HepG2 (cell line): ENCODE measurements around the gene GPBAR1. TPM values are rescaled to one million over a fixed set of nuclear protein-coding genes. Genes with fewer than 3 reads are reported as not detected.

ENCODE experiments used
- HIVEP1 ChIP-seq: sonication (generic); formaldehyde crosslinking; IDR thresholded peaks from 2 replicates; pipeline ENCODE4 v1.4.0; 2020; ENCODE audit warnings: mild to moderate bottlenecking, missing genetic modification reagents
- KAT2B ChIP-seq: fragments of 150-350 bp; IDR thresholded peaks from 2 replicates; pipeline ENCODE4 v1.6.1; 2014; ENCODE audit warnings: low read depth, low read length, borderline replicate concordance
- KDM4B ChIP-seq: sonication (generic); formaldehyde crosslinking; IDR thresholded peaks from 2 replicates; pipeline ENCODE4 v1.4.0; 2020; ENCODE audit warnings: missing genetic modification reagents
- MAZ ChIP-seq, 2 experiments: sonication (generic) in 1 of 2; formaldehyde crosslinking in 1 of 2; IDR thresholded peaks; 2 replicates each; pipeline versions ENCODE4 v1.5.0 to v1.6.1; 2012 to 2020; ENCODE audit warnings: low read depth in 2 of 2, mild to moderate bottlenecking in 2 of 2, borderline replicate concordance in 1 of 2, improper control_type of control experiment in 1 of 2, low read length in 1 of 2, missing genetic modification reagents in 1 of 2, moderate library complexity in 1 of 2
- RELA ChIP-seq: sonication (generic); formaldehyde crosslinking; IDR thresholded peaks from 2 replicates; pipeline ENCODE4 v1.4.0; 2020; ENCODE audit warnings: missing genetic modification reagents
- SIN3A ChIP-seq: IDR thresholded peaks from 2 replicates; pipeline ENCODE4 v1.6.1; 2011; ENCODE audit warnings: low read depth, mild to moderate bottlenecking, control low read depth, low read length, borderline replicate concordance
- SP5 ChIP-seq: IDR thresholded peaks from 2 replicates; pipeline ENCODE4 v1.6.1; 2016; ENCODE audit warnings: low read depth, borderline replicate concordance
- TBP ChIP-seq: sonication (generic); formaldehyde crosslinking; IDR thresholded peaks from 2 replicates; pipeline ENCODE4 v1.5.0; 2020; ENCODE audit warnings: missing genetic modification reagents
- TRIM24 ChIP-seq: sonication (generic); formaldehyde crosslinking; IDR thresholded peaks from 2 replicates; pipeline ENCODE4 v1.8.0; 2022; ENCODE audit warnings: mild to moderate bottlenecking, missing genetic modification reagents
- WIZ ChIP-seq: sonication (generic); formaldehyde crosslinking; IDR thresholded peaks from 2 replicates; pipeline ENCODE4 v1.5.1; 2020; ENCODE audit warnings: mild to moderate bottlenecking, missing genetic modification reagents
- ZNF136 ChIP-seq: sonication (generic); formaldehyde crosslinking; IDR thresholded peaks from 2 replicates; pipeline ENCODE4 v1.8.1; 2022; ENCODE audit warnings: low read depth, mild to moderate bottlenecking, moderate library complexity, missing genetic modification reagents
- ZNF329 ChIP-seq: sonication (generic); formaldehyde crosslinking; IDR thresholded peaks from 2 replicates; pipeline ENCODE4 v1.9.0; 2021; ENCODE audit warnings: low read depth, mild to moderate bottlenecking, missing genetic modification reagents
- ZNF451 ChIP-seq: sonication (generic); formaldehyde crosslinking; IDR thresholded peaks from 2 replicates; pipeline ENCODE4 v1.5.0; 2020; ENCODE audit warnings: mild to moderate bottlenecking, missing genetic modification reagents
- ZNF674 ChIP-seq: sonication (generic); formaldehyde crosslinking; IDR thresholded peaks from 2 replicates; pipeline ENCODE4 v1.5.0; 2020; ENCODE audit warnings: low read depth, mild to moderate bottlenecking, missing genetic modification reagents
- ZNF768 ChIP-seq: sonication (generic); formaldehyde crosslinking; IDR thresholded peaks from 2 replicates; pipeline ENCODE4 v1.4.0; 2020; ENCODE audit warnings: missing genetic modification reagents
- ZNF788 ChIP-seq: sonication (generic); formaldehyde crosslinking; IDR thresholded peaks from 2 replicates; pipeline ENCODE4 v1.5.0; 2020; ENCODE audit warnings: mild to moderate bottlenecking, missing genetic modification reagents, borderline replicate concordance
- ZZZ3 ChIP-seq: sonication (generic); formaldehyde crosslinking; IDR thresholded peaks from 2 replicates; pipeline ENCODE4 v1.4.0; 2020; ENCODE audit warnings: missing genetic modification reagents, mild to moderate bottlenecking, borderline replicate concordance
- polyA plus RNA-seq, 8 experiments: library from polyadenylated mRNA; depleted of rRNA in 3 of 8; stranded (reverse) in 7 of 8; unstranded in 1 of 8; fragments of >200 nt; fragmentation: Illumina TruSeq in 4 of 8; extraction: Trizol in 4 of 8; gene quantifications; 2 replicates each; pipeline versions ENCODE4 v1.2.1 to v1.2.3, GENCODE V29; 2011 to 2016; ENCODE audit warnings: low read depth in 4 of 8, missing spikeins in 1 of 8, mixed read lengths in 1 of 8; ENCODE audit not compliant: insufficient read depth in 1 of 8
- total RNA-seq, 5 experiments: library from RNA; depleted of rRNA; stranded (reverse); fragments of >200 nt; fragmentation: Illumina TruSeq; extraction: Trizol; gene quantifications; 2 replicates each; pipeline ENCODE4 v1.2.3, GENCODE V29; 2016; ENCODE audit warnings: low read depth in 1 of 5
- TF ChIP-seq, protein P1 (sequence below): sonication (generic); formaldehyde crosslinking; conservative IDR thresholded peaks from 2 replicates; pipeline ENCODE4 v1.8.1; 2023; ENCODE audit warnings: missing genetic modification reagents
- TF ChIP-seq, protein P2 (sequence below): sonication (generic); formaldehyde crosslinking; IDR thresholded peaks from 2 replicates; pipeline ENCODE4 v1.4.0; 2020; ENCODE audit warnings: missing genetic modification reagents, borderline replicate concordance
- TF ChIP-seq, protein P3 (sequence below): sonication (generic); formaldehyde crosslinking; IDR thresholded peaks from 2 replicates; pipeline ENCODE4 v1.9.0; 2021; ENCODE audit warnings: mild to moderate bottlenecking, missing genetic modification reagents

The GPBAR1 gene
- total and polyA plus RNA-seq, 2 of the 13 experiments (the other 11 are each of a cell fraction or from before 2014, with no cell fraction given) = 0.05 to 0.09 TPM

DNA sequence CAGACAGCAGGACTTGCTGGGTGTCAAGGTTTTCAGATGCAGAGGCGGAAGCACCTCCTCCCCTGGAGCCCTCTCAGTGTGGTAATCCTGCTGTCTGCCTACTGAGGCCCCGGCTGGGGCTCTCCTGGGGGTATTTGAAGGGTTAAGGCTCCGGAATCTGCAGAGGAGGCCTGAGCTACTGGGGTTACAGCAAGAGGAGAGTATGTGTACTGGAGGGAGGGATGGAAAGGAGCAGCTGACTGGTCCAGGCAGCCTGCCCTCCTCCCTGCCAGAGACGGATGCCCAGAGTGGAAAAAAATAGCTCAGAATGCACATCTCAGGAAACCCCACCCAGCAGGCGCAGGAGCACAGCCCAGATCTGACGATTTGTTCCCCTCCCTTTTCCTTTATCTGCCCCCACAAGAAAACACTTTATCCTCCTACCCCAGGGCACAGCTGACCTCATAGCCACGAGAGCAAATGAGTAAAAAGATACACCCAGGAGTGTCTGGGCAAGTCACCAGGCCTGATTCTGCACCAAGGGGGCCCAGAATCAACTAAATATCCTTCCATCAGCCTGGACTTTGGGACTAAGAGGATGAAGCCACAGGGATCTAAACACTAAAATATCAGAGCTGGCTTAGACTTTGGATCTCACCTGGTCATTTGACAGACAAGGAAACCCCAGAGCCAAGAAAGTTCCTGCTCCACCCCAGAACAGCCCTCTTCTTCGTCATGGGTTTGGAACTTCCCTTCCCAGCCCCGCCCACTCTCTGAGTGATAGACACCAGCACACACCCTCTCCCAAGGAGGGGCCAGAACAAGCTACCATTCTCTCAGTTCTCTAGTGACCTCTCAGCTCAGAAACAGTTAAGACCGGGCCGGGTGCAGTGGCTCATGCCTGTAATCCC lies 26.0 kb downstream of the GPBAR1 start (continued):
- TF ChIP-seq, protein P1, sequence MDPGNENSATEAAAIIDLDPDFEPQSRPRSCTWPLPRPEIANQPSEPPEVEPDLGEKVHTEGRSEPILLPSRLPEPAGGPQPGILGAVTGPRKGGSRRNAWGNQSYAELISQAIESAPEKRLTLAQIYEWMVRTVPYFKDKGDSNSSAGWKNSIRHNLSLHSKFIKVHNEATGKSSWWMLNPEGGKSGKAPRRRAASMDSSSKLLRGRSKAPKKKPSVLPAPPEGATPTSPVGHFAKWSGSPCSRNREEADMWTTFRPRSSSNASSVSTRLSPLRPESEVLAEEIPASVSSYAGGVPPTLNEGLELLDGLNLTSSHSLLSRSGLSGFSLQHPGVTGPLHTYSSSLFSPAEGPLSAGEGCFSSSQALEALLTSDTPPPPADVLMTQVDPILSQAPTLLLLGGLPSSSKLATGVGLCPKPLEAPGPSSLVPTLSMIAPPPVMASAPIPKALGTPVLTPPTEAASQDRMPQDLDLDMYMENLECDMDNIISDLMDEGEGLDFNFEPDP = no peak
- no peak for TF ChIP-seq RELA (CRISPR knock-in tag)
- TF ChIP-seq, protein P2, sequence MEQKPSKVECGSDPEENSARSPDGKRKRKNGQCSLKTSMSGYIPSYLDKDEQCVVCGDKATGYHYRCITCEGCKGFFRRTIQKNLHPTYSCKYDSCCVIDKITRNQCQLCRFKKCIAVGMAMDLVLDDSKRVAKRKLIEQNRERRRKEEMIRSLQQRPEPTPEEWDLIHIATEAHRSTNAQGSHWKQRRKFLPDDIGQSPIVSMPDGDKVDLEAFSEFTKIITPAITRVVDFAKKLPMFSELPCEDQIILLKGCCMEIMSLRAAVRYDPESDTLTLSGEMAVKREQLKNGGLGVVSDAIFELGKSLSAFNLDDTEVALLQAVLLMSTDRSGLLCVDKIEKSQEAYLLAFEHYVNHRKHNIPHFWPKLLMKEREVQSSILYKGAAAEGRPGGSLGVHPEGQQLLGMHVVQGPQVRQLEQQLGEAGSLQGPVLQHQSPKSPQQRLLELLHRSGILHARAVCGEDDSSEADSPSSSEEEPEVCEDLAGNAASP (CRISPR knock-in tag) = 0 out of 2 replicates have a peak, but pooled peaks have one; percentile 14
- TF ChIP-seq ZNF788 (CRISPR knock-in tag) = 0 out of 2 replicates have a peak, but pooled peaks have one; percentile 51
- TF ChIP-seq MAZ (IDR thresholded peaks at IDR 0.05; ENCODE audit: borderline replicate concordance, low read depth, low read length) = 0 out of 2 replicates have a peak, but pooled peaks have one; percentile 26
- TF ChIP-seq MAZ (CRISPR knock-in tag; IDR thresholded peaks at IDR 0.05; ENCODE audit: low read depth) = no peak
- TF ChIP-seq HIVEP1 (CRISPR knock-in tag) = peak; percentile 97
- TF ChIP-seq KDM4B (CRISPR knock-in tag) = no peak
- 0 out of 2 replicates have a peak, but pooled peaks have one; percentile 27 for TF ChIP-seq ZNF136
- TF ChIP-seq ZZZ3 (CRISPR knock-in tag) = peak; percentile 51; the same call in 1 of the 2 replicates
- TF ChIP-seq ZNF768 (CRISPR knock-in tag) = no peak
- no peak for TF ChIP-seq KAT2B
- TF ChIP-seq, protein P3, sequence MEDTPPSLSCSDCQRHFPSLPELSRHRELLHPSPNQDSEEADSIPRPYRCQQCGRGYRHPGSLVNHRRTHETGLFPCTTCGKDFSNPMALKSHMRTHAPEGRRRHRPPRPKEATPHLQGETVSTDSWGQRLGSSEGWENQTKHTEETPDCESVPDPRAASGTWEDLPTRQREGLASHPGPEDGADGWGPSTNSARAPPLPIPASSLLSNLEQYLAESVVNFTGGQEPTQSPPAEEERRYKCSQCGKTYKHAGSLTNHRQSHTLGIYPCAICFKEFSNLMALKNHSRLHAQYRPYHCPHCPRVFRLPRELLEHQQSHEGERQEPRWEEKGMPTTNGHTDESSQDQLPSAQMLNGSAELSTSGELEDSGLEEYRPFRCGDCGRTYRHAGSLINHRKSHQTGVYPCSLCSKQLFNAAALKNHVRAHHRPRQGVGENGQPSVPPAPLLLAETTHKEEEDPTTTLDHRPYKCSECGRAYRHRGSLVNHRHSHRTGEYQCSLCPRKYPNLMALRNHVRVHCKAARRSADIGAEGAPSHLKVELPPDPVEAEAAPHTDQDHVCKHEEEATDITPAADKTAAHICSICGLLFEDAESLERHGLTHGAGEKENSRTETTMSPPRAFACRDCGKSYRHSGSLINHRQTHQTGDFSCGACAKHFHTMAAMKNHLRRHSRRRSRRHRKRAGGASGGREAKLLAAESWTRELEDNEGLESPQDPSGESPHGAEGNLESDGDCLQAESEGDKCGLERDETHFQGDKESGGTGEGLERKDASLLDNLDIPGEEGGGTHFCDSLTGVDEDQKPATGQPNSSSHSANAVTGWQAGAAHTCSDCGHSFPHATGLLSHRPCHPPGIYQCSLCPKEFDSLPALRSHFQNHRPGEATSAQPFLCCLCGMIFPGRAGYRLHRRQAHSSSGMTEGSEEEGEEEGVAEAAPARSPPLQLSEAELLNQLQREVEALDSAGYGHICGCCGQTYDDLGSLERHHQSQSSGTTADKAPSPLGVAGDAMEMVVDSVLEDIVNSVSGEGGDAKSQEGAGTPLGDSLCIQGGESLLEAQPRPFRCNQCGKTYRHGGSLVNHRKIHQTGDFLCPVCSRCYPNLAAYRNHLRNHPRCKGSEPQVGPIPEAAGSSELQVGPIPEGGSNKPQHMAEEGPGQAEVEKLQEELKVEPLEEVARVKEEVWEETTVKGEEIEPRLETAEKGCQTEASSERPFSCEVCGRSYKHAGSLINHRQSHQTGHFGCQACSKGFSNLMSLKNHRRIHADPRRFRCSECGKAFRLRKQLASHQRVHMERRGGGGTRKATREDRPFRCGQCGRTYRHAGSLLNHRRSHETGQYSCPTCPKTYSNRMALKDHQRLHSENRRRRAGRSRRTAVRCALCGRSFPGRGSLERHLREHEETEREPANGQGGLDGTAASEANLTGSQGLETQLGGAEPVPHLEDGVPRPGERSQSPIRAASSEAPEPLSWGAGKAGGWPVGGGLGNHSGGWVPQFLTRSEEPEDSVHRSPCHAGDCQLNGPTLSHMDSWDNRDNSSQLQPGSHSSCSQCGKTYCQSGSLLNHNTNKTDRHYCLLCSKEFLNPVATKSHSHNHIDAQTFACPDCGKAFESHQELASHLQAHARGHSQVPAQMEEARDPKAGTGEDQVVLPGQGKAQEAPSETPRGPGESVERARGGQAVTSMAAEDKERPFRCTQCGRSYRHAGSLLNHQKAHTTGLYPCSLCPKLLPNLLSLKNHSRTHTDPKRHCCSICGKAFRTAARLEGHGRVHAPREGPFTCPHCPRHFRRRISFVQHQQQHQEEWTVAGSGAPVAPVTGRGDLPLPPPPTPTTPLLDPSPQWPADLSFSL = no peak
- TF ChIP-seq ZNF451 (CRISPR knock-in tag) = no peak
- peak; percentile 88 for TF ChIP-seq SP5 (CRISPR knock-in tag)
- TF ChIP-seq ZNF329 (CRISPR knock-in tag) = no peak
- no peak for TF ChIP-seq ZNF674 (CRISPR knock-in tag)
- TF ChIP-seq TRIM24 (CRISPR knock-in tag) = no peak
- TF ChIP-seq TBP (CRISPR knock-in tag) = no peak
- no peak for TF ChIP-seq WIZ (CRISPR knock-in tag)
- peak; percentile 84 for TF ChIP-seq SIN3A
